Nephron progenitor cell (in vitro differentiated cells): ENCODE data around the gene MBOAT2.

Experiments used
- DNase-seq: peaks from one replicate; pipeline ENCODE4 v3.0.0; 2021
- H3K27ac Mint-ChIP-seq: 2 replicates; pipeline ENCODE4 v1.8.0; 2021; ENCODE audit warnings: mild to moderate bottlenecking, moderate library complexity, mixed read lengths
- H3K27me3 Mint-ChIP-seq: 2 replicates; pipeline ENCODE4 v1.8.0; 2021; ENCODE audit warnings: mild to moderate bottlenecking, low read depth, mixed read lengths; ENCODE audit not compliant: poor library complexity
- H3K36me3 Mint-ChIP-seq: 2 replicates; pipeline ENCODE4 v1.8.0; 2021; ENCODE audit warnings: low read depth, mixed read lengths
- H3K4me1 Mint-ChIP-seq: 2 replicates; pipeline ENCODE4 v1.8.0; 2021; ENCODE audit warnings: mixed read lengths
- H3K4me3 Mint-ChIP-seq: 2 replicates; pipeline ENCODE4 v1.8.0; 2021; ENCODE audit warnings: mild to moderate bottlenecking, moderate library complexity, mixed read lengths
- H3K9me3 Mint-ChIP-seq: 2 replicates; pipeline ENCODE4 v1.8.0; 2021; ENCODE audit warnings: mild to moderate bottlenecking, moderate library complexity, mixed read lengths
- TF ChIP-seq, protein P1 (sequence below): fragments of 200-600 bp; sonication (generic); IDR thresholded peaks from 2 replicates; pipeline ENCODE4 v1.5.0; 2021; ENCODE audit warnings: antibody characterized with exemption

MBOAT2 gene

DNA sequence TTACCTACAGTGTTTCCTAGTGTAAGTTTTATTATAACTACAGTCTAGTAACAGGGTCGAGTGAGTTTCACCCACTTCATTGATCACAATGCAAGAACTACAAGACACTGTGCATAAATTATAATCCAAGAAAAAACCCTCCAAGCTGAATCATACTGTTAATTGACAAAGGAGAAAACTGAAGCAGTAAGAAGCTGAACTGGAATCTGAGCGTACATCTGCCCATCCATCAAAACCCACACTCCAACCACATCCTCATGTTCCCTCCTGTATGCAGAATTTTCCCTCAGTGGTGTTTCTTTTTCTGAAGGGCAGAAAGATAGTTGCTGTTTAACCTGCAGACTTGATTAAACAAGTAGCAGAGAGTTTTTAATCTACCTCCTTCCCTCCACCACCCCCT lies 116.6 kb downstream of the MBOAT2 start:
- H3K4me3 Mint-ChIP-seq, result no peak overlapping the region
- H3K9me3 Mint-ChIP-seq, result peaks cover 10% of the 10 kb centered on the region
- peaks cover 11% of the 10 kb centered on the region for H3K4me1 Mint-ChIP-seq
- TF ChIP-seq, protein P1, sequence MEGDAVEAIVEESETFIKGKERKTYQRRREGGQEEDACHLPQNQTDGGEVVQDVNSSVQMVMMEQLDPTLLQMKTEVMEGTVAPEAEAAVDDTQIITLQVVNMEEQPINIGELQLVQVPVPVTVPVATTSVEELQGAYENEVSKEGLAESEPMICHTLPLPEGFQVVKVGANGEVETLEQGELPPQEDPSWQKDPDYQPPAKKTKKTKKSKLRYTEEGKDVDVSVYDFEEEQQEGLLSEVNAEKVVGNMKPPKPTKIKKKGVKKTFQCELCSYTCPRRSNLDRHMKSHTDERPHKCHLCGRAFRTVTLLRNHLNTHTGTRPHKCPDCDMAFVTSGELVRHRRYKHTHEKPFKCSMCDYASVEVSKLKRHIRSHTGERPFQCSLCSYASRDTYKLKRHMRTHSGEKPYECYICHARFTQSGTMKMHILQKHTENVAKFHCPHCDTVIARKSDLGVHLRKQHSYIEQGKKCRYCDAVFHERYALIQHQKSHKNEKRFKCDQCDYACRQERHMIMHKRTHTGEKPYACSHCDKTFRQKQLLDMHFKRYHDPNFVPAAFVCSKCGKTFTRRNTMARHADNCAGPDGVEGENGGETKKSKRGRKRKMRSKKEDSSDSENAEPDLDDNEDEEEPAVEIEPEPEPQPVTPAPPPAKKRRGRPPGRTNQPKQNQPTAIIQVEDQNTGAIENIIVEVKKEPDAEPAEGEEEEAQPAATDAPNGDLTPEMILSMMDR, result no peak
- H3K36me3 Mint-ChIP-seq, result peaks cover 26% of the 10 kb centered on the region
- DNase-seq, result no peak
- H3K27me3 Mint-ChIP-seq, result no peaks in the 10 kb centered on the region
- H3K27ac Mint-ChIP-seq, result no peak overlapping the region

GRCh38 chr2:8886202-8886518 lies 117.3 kb downstream of the MBOAT2 start:
- H3K4me3 Mint-ChIP-seq, result no peak overlapping the region
- H3K27me3 Mint-ChIP-seq, result no peaks in the 10 kb centered on the region
- peaks cover 10% of the 10 kb centered on the region for H3K9me3 Mint-ChIP-seq
- no peak overlapping the region for H3K27ac Mint-ChIP-seq
- H3K4me1 Mint-ChIP-seq, result peaks cover 11% of the 10 kb centered on the region
- TF ChIP-seq, protein P1, result no peak
- H3K36me3 Mint-ChIP-seq, result peaks cover 31% of the 10 kb centered on the region
- no peak for DNase-seq

- peaks cover 11% of the 10 kb centered on the region for H3K4me1 Mint-ChIP-seq
- peaks cover 10% of the 10 kb centered on the region for H3K9me3 Mint-ChIP-seq
- no peaks in the 10 kb centered on the region for H3K27me3 Mint-ChIP-seq
- DNase-seq, result no peak
- TF ChIP-seq, protein P1, result no peak
- H3K4me3 Mint-ChIP-seq, result no peak overlapping the region
- peaks cover 37% of the 10 kb centered on the region for H3K36me3 Mint-ChIP-seq
- H3K27ac Mint-ChIP-seq, result no peak overlapping the region
These were observed 117.9 kb downstream of the MBOAT2 start for GRCh38 chr2:8885449-8886201.

DNA sequence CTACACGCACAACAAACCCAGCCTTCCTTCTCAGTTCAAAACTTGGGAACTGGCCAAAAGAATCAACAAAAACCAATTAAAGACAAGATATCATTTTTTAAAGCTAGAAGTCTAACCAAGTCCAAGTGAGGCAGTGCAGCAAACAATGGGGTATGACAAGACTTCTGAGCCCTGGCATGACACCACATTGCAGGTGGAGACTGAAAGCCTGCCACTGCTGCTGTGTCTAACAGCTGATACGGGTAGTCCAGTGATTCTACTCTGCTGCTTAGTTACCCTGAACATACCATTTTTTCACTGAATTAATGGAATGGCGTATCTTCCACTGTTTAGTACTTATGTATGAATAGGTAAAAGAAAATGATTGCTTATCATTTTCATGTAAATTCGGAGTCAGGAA lies 118.7 kb downstream of the MBOAT2 start:
- no peak overlapping the region for H3K4me3 Mint-ChIP-seq
- no peaks in the 10 kb centered on the region for H3K27me3 Mint-ChIP-seq
- DNase-seq, result no peak
- H3K9me3 Mint-ChIP-seq, result peaks cover 10% of the 10 kb centered on the region
- H3K4me1 Mint-ChIP-seq, result peaks cover 8% of the 10 kb centered on the region
- no peak overlapping the region for H3K27ac Mint-ChIP-seq
- peaks cover 45% of the 10 kb centered on the region for H3K36me3 Mint-ChIP-seq
- TF ChIP-seq, protein P1, result no peak

GRCh38 chr2:8882094-8882493 lies 121.4 kb downstream of the MBOAT2 start:
- no peaks in the 10 kb centered on the region for H3K27me3 Mint-ChIP-seq
- H3K9me3 Mint-ChIP-seq, result peaks cover 10% of the 10 kb centered on the region
- TF ChIP-seq, protein P1, result peak; percentile 24
- peak; percentile 15 for DNase-seq
- no peak overlapping the region for H3K4me3 Mint-ChIP-seq
- H3K27ac Mint-ChIP-seq, result no peak overlapping the region
- H3K4me1 Mint-ChIP-seq, result peaks cover 8% of the 10 kb centered on the region
- H3K36me3 Mint-ChIP-seq, result peaks cover 56% of the 10 kb centered on the region

DNA sequence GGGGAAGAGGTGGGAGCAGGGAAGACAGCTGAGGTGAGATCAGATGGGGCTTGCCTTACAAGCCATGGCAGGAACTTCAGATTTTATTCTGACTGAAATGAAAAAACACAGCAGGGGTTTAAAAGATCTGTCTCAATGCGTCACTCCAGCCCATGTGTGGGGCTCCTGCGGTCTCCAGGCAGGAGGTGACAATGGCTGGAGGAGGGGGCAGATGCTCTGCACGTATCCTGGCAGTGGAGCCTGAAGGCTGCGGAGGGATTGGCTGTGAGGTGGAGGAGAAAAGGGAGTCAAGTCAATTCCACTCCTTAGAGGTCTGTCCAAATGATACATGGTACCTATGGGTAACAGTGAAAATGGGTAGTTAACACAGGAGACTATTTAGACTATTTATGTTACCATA lies 125.6 kb downstream of the MBOAT2 start:
- Mint-ChIP-seq H3K27ac (peak overlapping the region; percentile 70), H3K4me1 (peaks cover 8% of the 10 kb centered on the region), H3K36me3 (peaks cover 41% of the 10 kb centered on the region), H3K9me3 (no peaks in the 10 kb centered on the region), H3K4me3 (no peak overlapping the region), H3K27me3 (no peaks in the 10 kb centered on the region)
- TF ChIP-seq, protein P1, result no peak
- no peak for DNase-seq
